WTC11 (cell line): ENCODE data around the gene F10. TPM values are rescaled to one million over a fixed set of nuclear protein-coding genes. Genes with fewer than 3 reads are reported as not detected.

ENCODE experiments used
- ATAC-seq: fragments of 200-7000 bp; cut with Tn5 transposase; 2 replicates; pipeline ENCODE4 v1.10.0; 2021; ENCODE audit warnings: mild to moderate bottlenecking, moderate library complexity
- CTCF ChIA-PET: fragments of 300-600 bp; sonication (Branson Sonifier 250); formaldehyde crosslinking; loops from one replicate; lab custom pipeline; 2021; ENCODE audit warnings: antibody characterized with exemption; lab: Charles Lee
- POLR2A ChIA-PET: fragments of 350-600 bp; sonication (Branson Sonifier 250); formaldehyde crosslinking; loops from one replicate; lab custom pipeline; 2021; ENCODE audit warnings: antibody characterized with exemption; lab: Charles Lee
- DNase-seq: peaks from one replicate; pipeline ENCODE4 v3.0.0; 2021; ENCODE audit warnings: low spot score
- H3K27ac Mint-ChIP-seq: 2 replicates; pipeline ENCODE4 v1.8.0; 2021; ENCODE audit warnings: mixed read lengths
- H3K27me3 Mint-ChIP-seq: 2 replicates; pipeline ENCODE4 v1.8.0; 2021; ENCODE audit warnings: low read depth, mild to moderate bottlenecking, moderate library complexity, mixed read lengths
- H3K36me3 Mint-ChIP-seq: 2 replicates; pipeline ENCODE4 v1.8.0; 2021; ENCODE audit warnings: mixed read lengths
- H3K4me1 Mint-ChIP-seq: 2 replicates; pipeline ENCODE4 v1.8.0; 2022; ENCODE audit warnings: mixed read lengths
- H3K4me3 Mint-ChIP-seq: 2 replicates; pipeline ENCODE4 v1.8.0; 2021; ENCODE audit warnings: mild to moderate bottlenecking, moderate library complexity, mixed read lengths
- H3K9me3 Mint-ChIP-seq: 2 replicates; pipeline ENCODE4 v1.8.0; 2021; ENCODE audit warnings: mixed read lengths
- CBFB ChIP-seq: sonication (generic); formaldehyde crosslinking; IDR thresholded peaks from 2 replicates; pipeline ENCODE4 v1.8.1; 2022; ENCODE audit warnings: mild to moderate bottlenecking, low read depth, missing genetic modification reagents
- ELF4 ChIP-seq: sonication (generic); formaldehyde crosslinking; IDR thresholded peaks from 2 replicates; pipeline ENCODE4 v1.8.1; 2022; ENCODE audit warnings: low read depth, mild to moderate bottlenecking, moderate library complexity, missing genetic modification reagents
- ETV6 ChIP-seq: sonication (generic); formaldehyde crosslinking; IDR thresholded peaks from 2 replicates; pipeline ENCODE4 v1.8.1; 2022; ENCODE audit warnings: mild to moderate bottlenecking, missing genetic modification reagents
- FOXK1 ChIP-seq: sonication (generic); formaldehyde crosslinking; IDR thresholded peaks from 2 replicates; pipeline ENCODE4 v1.8.0; 2022; ENCODE audit warnings: mild to moderate bottlenecking, moderate library complexity, missing genetic modification reagents
- GRHL2 ChIP-seq: fragments of 250-450 bp; sonication (Bioruptor Pico); IDR thresholded peaks from 2 replicates; pipeline ENCODE4 v1.8.0; 2022; ENCODE audit warnings: mild to moderate bottlenecking, moderate library complexity; ENCODE audit not compliant: insufficient replicate concordance, severe bottlenecking
- HMGA2 ChIP-seq: fragments of 250-450 bp; sonication (Bioruptor Pico); IDR thresholded peaks from 2 replicates; pipeline ENCODE4 v1.4.0; 2021; ENCODE audit warnings: mild to moderate bottlenecking, moderate library complexity
- MYBL2 ChIP-seq: sonication (generic); formaldehyde crosslinking; IDR thresholded peaks from 2 replicates; pipeline ENCODE4 v1.8.1; 2023; ENCODE audit warnings: mild to moderate bottlenecking, moderate library complexity, missing genetic modification reagents
- NFATC4 ChIP-seq: fragments of 250-450 bp; sonication (Bioruptor Pico); IDR thresholded peaks from 2 replicates; pipeline ENCODE4 v1.9.0; 2021; ENCODE audit warnings: mild to moderate bottlenecking
- NR2C2 ChIP-seq: sonication (generic); formaldehyde crosslinking; IDR thresholded peaks from 2 replicates; pipeline ENCODE4 v1.8.0; 2022; ENCODE audit warnings: mild to moderate bottlenecking, missing genetic modification reagents
- NR3C1 ChIP-seq: sonication (generic); formaldehyde crosslinking; conservative IDR thresholded peaks from 2 replicates; pipeline ENCODE4 v1.8.1; 2023; ENCODE audit warnings: low read depth, mild to moderate bottlenecking, missing genetic modification reagents
- ZNF232 ChIP-seq: sonication (generic); formaldehyde crosslinking; IDR thresholded peaks from 2 replicates; pipeline ENCODE4 v1.8.0; 2022; ENCODE audit warnings: mild to moderate bottlenecking, missing genetic modification reagents
- ZNF263 ChIP-seq: sonication (generic); formaldehyde crosslinking; IDR thresholded peaks from 2 replicates; pipeline ENCODE4 v1.8.1; 2022; ENCODE audit warnings: low read depth, mild to moderate bottlenecking, moderate library complexity, missing genetic modification reagents
- ZNF317 ChIP-seq: sonication (generic); formaldehyde crosslinking; IDR thresholded peaks from 2 replicates; pipeline ENCODE4 v1.8.1; 2023; ENCODE audit warnings: low read depth, mild to moderate bottlenecking, moderate library complexity, missing genetic modification reagents, borderline replicate concordance
- ZNF671 ChIP-seq: fragments of 250-450 bp; sonication (Bioruptor Pico); IDR thresholded peaks from 2 replicates; pipeline ENCODE4 v1.8.0; 2021; ENCODE audit warnings: mild to moderate bottlenecking
- total RNA-seq: library from RNA; stranded (reverse); gene quantifications from 3 replicates; pipeline ENCODE4 v1.2.3, GENCODE V29; 2021
- TF ChIP-seq, protein P1 (sequence below): fragments of 250-450 bp; sonication (Bioruptor Pico); IDR thresholded peaks from 2 replicates; pipeline ENCODE4 v2.1.2; 2022; ENCODE audit warnings: mild to moderate bottlenecking, moderate library complexity
- TF ChIP-seq, protein P2 (sequence below): fragments of 250-450 bp; sonication (Bioruptor Pico); conservative IDR thresholded peaks from 2 replicates; pipeline ENCODE4 v1.9.0; 2021; ENCODE audit warnings: mild to moderate bottlenecking
- TF ChIP-seq, protein P3 (sequence below): sonication (generic); formaldehyde crosslinking; IDR thresholded peaks from 2 replicates; pipeline ENCODE4 v1.8.0; 2022; ENCODE audit warnings: mild to moderate bottlenecking, missing genetic modification reagents
- TF ChIP-seq, protein P4 (sequence below): fragments of 200-600 bp; IDR thresholded peaks from 2 replicates; pipeline ENCODE4 v1.8.0; 2022; ENCODE audit warnings: antibody characterized with exemption
- TF ChIP-seq, protein P5 (sequence below): sonication (generic); formaldehyde crosslinking; IDR thresholded peaks from 2 replicates; pipeline ENCODE4 v1.8.1; 2022; ENCODE audit warnings: mild to moderate bottlenecking, moderate library complexity, missing genetic modification reagents
- TF ChIP-seq, protein P6 (sequence below): sonication (generic); formaldehyde crosslinking; IDR thresholded peaks from 2 replicates; pipeline ENCODE4 v1.8.1; 2022; ENCODE audit warnings: missing genetic modification reagents, borderline replicate concordance
- TF ChIP-seq, protein P7 (sequence below): sonication (generic); formaldehyde crosslinking; IDR thresholded peaks from 2 replicates; pipeline ENCODE4 v1.8.0; 2022; ENCODE audit warnings: mild to moderate bottlenecking, missing genetic modification reagents

F10 gene
- total RNA-seq, 1 experiment from 2014 or later = 0.87 TPM

DNA sequence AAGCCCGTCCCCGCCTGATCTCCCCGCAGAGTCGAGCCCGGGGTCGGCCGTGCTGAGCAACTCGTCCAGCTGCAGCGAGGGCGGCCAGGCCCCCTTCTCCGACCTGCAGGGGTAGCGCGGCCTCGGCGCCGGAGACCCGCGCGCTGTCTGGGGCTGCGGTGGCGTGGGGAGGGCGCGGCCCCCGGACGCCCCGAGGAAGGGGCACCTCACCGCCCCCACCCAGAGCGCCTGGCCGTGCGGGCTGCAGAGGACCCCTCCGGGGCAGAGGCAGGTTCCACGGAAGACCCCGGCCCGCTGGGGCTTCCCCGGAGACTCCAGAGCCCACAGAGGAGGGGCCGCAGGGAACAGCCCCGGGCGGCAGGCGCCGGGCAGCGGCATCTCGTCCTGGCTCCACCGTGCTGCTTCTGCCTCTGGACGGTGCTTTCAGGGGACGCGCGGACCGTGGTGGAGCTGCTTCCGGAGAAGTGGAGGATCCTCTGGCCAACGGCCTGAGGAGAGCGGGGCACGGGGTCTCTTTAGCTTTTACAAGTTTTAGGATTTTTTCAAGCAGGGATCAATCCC, 25.8 kb upstream of the F10 start (continued):
- TF ChIP-seq ZNF317 (CRISPR knock-in tag) (no peak), GRHL2 (CRISPR knock-in tag) (no peak), ELF4 (CRISPR knock-in tag) (no peak), FOXK1 (CRISPR knock-in tag) (no peak), NFATC4 (CRISPR knock-in tag) (no peak), MYBL2 (CRISPR knock-in tag) (no peak), NR2C2 (CRISPR knock-in tag) (no peak)
- TF ChIP-seq, protein P1, sequence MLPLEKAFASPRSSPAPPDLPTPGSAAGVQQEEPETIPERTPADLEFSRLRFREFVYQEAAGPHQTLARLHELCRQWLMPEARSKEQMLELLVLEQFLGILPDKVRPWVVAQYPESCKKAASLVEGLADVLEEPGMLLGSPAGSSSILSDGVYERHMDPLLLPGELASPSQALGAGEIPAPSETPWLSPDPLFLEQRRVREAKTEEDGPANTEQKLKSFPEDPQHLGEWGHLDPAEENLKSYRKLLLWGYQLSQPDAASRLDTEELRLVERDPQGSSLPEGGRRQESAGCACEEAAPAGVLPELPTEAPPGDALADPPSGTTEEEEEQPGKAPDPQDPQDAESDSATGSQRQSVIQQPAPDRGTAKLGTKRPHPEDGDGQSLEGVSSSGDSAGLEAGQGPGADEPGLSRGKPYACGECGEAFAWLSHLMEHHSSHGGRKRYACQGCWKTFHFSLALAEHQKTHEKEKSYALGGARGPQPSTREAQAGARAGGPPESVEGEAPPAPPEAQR (CRISPR knock-in tag) = no peak

DNA sequence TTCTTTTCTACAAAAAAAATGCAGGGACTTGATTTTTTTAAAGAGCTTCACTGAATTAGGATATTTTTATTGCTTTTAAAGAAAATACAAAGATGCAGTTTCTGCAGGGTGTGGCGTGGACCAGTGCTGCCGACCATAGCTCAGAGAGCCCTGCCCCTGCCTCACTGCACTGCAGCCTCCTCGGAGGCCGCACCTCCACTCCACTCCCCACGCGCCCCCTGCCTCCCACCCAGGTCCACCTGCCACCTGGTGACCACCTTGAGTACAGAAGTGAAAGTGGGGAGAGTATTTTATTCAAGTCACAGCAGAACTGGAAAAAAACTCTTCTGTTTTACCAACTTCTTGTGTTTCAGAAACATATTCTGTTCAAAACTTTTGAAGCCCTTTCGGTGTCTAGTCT, 24.9 kb upstream of the F10 start:
- POLR2A ChIA-PET = interaction anchor here (1.1 kb wide), 1 partner anchor 12 kb away, joined by 3 read pairs; no protein-coding TSS in a partner anchor
- Mint-ChIP-seq H3K27ac (no peak overlapping the region; the same call in 1 of the 2 replicates), H3K4me3 (no peak overlapping the region), H3K36me3 (no peaks in the 10 kb centered on the region)
- no peak for DNase-seq
- no peak for TF ChIP-seq ZNF232 (CRISPR knock-in tag)
- TF ChIP-seq ZNF263 (CRISPR knock-in tag) = no peak
- TF ChIP-seq, protein P2, sequence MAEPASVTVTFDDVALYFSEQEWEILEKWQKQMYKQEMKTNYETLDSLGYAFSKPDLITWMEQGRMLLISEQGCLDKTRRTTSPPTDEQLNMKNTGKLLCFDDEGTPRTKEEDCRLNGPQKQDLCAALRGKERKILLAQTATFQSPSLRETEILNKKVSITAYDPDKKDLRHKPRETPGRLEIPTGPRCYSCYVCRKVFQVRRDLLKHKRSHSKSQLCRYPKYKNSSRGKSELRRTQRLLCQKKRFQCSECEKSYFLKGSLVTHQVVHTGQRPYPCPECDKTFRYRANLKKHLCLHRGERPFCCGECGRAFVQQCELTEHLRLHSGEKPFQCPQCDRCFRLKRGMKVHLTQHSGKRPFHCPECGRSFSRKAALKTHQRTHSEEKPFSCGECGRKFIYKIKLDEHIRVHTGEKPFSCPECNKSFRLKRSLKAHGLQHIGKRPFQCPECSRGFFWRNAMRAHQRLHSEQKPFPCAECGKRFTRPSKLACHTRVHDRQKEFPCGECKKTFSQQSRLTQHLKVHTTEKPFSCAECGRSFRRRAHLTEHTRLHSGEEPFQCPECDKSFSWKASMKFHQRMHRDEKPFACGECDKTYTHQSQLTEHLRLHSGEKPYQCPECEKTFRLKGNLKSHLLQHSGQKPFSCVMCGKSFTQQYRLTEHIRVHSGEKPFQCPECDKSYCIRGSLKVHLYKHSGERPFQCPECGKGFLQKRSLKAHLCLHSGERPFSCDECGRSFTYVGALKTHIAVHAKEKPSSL (CRISPR knock-in tag) = no peak
- no peak for TF ChIP-seq ZNF671 (CRISPR knock-in tag)
- no peak for TF ChIP-seq ZNF317 (CRISPR knock-in tag)
- no peak for TF ChIP-seq NR3C1 (CRISPR knock-in tag)
- no peak for TF ChIP-seq ETV6 (CRISPR knock-in tag)
- no peak for TF ChIP-seq HMGA2 (CRISPR knock-in tag)
- TF ChIP-seq CBFB (CRISPR knock-in tag) = no peak
- TF ChIP-seq, protein P3, sequence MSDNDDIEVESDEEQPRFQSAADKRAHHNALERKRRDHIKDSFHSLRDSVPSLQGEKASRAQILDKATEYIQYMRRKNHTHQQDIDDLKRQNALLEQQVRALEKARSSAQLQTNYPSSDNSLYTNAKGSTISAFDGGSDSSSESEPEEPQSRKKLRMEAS (CRISPR knock-in tag) = no peak
- TF ChIP-seq, protein P4, sequence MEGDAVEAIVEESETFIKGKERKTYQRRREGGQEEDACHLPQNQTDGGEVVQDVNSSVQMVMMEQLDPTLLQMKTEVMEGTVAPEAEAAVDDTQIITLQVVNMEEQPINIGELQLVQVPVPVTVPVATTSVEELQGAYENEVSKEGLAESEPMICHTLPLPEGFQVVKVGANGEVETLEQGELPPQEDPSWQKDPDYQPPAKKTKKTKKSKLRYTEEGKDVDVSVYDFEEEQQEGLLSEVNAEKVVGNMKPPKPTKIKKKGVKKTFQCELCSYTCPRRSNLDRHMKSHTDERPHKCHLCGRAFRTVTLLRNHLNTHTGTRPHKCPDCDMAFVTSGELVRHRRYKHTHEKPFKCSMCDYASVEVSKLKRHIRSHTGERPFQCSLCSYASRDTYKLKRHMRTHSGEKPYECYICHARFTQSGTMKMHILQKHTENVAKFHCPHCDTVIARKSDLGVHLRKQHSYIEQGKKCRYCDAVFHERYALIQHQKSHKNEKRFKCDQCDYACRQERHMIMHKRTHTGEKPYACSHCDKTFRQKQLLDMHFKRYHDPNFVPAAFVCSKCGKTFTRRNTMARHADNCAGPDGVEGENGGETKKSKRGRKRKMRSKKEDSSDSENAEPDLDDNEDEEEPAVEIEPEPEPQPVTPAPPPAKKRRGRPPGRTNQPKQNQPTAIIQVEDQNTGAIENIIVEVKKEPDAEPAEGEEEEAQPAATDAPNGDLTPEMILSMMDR = no peak
- TF ChIP-seq, protein P5, sequence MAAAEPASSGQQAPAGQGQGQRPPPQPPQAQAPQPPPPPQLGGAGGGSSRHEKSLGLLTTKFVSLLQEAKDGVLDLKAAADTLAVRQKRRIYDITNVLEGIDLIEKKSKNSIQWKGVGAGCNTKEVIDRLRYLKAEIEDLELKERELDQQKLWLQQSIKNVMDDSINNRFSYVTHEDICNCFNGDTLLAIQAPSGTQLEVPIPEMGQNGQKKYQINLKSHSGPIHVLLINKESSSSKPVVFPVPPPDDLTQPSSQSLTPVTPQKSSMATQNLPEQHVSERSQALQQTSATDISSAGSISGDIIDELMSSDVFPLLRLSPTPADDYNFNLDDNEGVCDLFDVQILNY = no peak
- TF ChIP-seq, protein P6, sequence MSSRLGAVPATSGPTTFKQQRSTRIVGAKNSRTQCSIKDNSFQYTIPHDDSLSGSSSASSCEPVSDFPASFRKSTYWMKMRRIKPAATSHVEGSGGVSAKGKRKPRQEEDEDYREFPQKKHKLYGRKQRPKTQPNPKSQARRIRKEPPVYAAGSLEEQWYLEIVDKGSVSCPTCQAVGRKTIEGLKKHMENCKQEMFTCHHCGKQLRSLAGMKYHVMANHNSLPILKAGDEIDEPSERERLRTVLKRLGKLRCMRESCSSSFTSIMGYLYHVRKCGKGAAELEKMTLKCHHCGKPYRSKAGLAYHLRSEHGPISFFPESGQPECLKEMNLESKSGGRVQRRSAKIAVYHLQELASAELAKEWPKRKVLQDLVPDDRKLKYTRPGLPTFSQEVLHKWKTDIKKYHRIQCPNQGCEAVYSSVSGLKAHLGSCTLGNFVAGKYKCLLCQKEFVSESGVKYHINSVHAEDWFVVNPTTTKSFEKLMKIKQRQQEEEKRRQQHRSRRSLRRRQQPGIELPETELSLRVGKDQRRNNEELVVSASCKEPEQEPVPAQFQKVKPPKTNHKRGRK = no peak
- TF ChIP-seq, protein P7, sequence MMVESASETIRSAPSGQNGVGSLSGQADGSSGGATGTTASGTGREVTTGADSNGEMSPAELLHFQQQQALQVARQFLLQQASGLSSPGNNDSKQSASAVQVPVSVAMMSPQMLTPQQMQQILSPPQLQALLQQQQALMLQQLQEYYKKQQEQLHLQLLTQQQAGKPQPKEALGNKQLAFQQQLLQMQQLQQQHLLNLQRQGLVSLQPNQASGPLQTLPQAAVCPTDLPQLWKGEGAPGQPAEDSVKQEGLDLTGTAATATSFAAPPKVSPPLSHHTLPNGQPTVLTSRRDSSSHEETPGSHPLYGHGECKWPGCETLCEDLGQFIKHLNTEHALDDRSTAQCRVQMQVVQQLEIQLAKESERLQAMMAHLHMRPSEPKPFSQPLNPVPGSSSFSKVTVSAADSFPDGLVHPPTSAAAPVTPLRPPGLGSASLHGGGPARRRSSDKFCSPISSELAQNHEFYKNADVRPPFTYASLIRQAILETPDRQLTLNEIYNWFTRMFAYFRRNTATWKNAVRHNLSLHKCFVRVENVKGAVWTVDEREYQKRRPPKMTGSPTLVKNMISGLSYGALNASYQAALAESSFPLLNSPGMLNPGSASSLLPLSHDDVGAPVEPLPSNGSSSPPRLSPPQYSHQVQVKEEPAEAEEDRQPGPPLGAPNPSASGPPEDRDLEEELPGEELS (CRISPR knock-in tag) = no peak
- TF ChIP-seq, all 79 proteins: peak for 0
- ATAC-seq = no peak
- H3K9me3 Mint-ChIP-seq = no peaks in the 10 kb centered on the region
- H3K27me3 Mint-ChIP-seq = no peaks in the 10 kb centered on the region
- CTCF ChIA-PET = interaction anchor here (0.6 to 2.7 kb wide), 3 partner anchors 12 to 117 kb away, joined by 3 to 10 read pairs (median 5); no protein-coding TSS in a partner anchor
- peaks cover 3% of the 10 kb centered on the region; the same call in 1 of the 2 replicates for H3K4me1 Mint-ChIP-seq
